Activated naive CD4-positive, alpha-beta T cell treated with anti-CD3 and anti-CD28 coated beads, Interleukin-2, amount 10 ng/mL, durations not matched to agents 7 days and 5 days (primary cell): ENCODE measurements around the gene MPLKIP.
A peak's percentile ranks its signal among the peaks of the same experiment; 100 is the strongest.
"Not testable (repeated sequence)": the region's sequence is repeated elsewhere in the genome, so short reads cannot be mapped to it uniquely, and the experiment has no call there.

Source experiments
- CTCF ChIA-PET: fragments of 350-600 bp; sonication (Branson Sonifier 250); formaldehyde crosslinking; loops from one replicate; lab custom pipeline; 2021; ENCODE audit warnings: antibody characterized with exemption; lab: Charles Lee
- DNase-seq: peaks from one replicate; pipeline ENCODE4 v3.0.0-alpha.2; 2020
- H3K27ac Mint-ChIP-seq: one replicate; pipeline ENCODE4 v1.8.0; 2021; ENCODE audit warnings: mild to moderate bottlenecking, moderate library complexity, mixed read lengths
- H3K27me3 Mint-ChIP-seq: one replicate; pipeline ENCODE4 v1.8.0; 2021; ENCODE audit warnings: mild to moderate bottlenecking, mixed read lengths
- H3K36me3 Mint-ChIP-seq: one replicate; pipeline ENCODE4 v1.8.0; 2021; ENCODE audit warnings: mixed read lengths
- H3K4me1 Mint-ChIP-seq: one replicate; pipeline ENCODE4 v1.8.0; 2021; ENCODE audit warnings: mixed read lengths
- H3K4me3 Mint-ChIP-seq: one replicate; pipeline ENCODE4 v1.8.0; 2021; ENCODE audit warnings: mild to moderate bottlenecking, moderate library complexity, mixed read lengths
- H3K9me3 Mint-ChIP-seq: one replicate; pipeline ENCODE4 v1.8.0; 2021; ENCODE audit warnings: mixed read lengths

MPLKIP gene

DNA sequence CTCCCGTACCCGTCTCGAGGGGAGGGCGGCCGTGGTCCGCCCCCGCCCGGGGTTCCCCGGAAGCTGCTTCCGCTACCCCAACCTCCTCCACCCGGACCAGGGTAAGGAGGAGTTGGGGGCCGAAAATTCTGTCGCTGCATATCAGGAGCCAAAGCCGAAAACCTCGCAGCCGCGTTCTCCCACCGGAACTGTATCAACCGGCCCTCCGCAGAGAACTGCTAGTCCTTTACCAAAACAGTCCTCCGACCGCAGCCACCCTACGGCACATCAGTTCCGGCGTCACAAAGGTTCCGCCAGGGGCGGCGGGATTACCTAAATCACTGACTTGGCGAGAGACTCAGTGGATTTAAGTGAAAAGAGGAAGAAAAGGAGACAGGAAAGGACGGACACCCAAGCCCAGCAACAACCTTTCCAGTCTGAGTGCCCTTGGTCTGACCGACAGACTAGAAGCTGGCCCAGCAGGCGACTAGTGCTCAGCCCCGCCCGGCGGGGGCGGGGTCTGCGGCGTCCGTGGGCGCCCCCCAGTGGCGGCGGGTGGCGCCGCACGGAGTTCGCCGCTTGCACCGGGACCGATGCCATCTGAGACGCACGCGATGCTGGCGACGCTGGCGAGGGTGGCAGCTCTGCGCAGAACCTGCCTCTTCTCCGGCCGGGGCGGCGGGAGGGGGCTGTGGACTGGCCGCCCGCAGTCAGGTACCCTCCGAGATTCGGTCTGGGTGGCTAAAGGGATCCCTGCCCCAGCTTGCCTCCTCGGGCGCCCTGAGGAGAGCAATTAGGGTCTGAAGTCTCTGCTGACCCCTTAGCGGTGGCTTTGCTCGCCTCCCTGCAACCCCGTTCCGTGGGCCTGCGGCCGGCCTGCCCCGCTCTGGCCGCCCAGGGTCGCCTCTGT, at the start of gene MPLKIP, which contains the start of gene SUGCT:
MPLKIP (minus strand) TSS at position 195 of the 889 bp plus-strand sequence; CDS start at position 140, 55 bp downstream.
SUGCT (plus strand) TSS at position 578 of the 889 bp plus-strand sequence.
- peaks cover 23% of the 10 kb centered on the region for H3K4me1 Mint-ChIP-seq

GRCh38 chr7:40182452-40182851, 48.0 kb upstream of the MPLKIP start:
- CTCF ChIA-PET = no interaction called here
- DNase-seq = no peak
- Mint-ChIP-seq H3K9me3 (no peaks in the 10 kb centered on the region), H3K36me3 (no peaks in the 10 kb centered on the region), H3K27me3 (no peaks in the 10 kb centered on the region), H3K27ac (no peak overlapping the region), H3K4me1 (no peaks in the 10 kb centered on the region), H3K4me3 (no peak overlapping the region)

More for the DNA sequence above, at the start of gene MPLKIP, which contains the start of gene SUGCT:
- Mint-ChIP-seq H3K4me3 (peak within 1 kb of the TSS; percentile 92), H3K9me3 (no peaks in the 10 kb centered on the region), H3K27ac (peak within 1 kb of the TSS; percentile 95), H3K27me3 (peaks cover 21% of the 10 kb centered on the region), H3K36me3 (peaks cover 9% of the 10 kb centered on the region)
- CTCF ChIA-PET = interaction anchor here (0.8 to 1.8 kb wide), 4 partner anchors 10 to 402 kb away, joined by 3 to 6 read pairs (median 4); no protein-coding TSS in a partner anchor
- DNase-seq = peak; percentile 87

DNA sequence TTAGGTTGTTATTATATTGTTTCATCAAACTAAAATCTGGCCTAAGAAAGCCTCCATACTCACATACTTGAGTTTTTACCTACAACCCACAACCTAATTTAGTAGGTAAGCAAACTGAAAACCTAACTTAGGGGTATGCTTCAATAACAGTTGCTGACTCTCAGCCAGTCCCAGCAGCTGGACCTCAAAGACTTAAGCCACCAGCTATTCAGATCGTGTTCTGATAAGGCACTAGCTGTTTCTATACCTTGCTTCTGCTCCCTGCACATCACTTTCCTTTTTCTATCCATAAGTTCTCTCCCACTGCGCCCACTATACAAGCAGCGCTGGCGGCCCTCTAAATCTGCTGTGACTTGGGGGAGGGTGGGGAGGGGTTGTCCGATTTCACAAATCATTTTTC, 42.6 kb upstream of the MPLKIP start:
- H3K36me3 Mint-ChIP-seq = no peaks in the 10 kb centered on the region
- CTCF ChIA-PET = no interaction called here
- DNase-seq = no peak
- H3K27me3 Mint-ChIP-seq = no peaks in the 10 kb centered on the region
- no peaks in the 10 kb centered on the region for H3K4me1 Mint-ChIP-seq
- H3K9me3 Mint-ChIP-seq = no peaks in the 10 kb centered on the region
- no peak overlapping the region for H3K27ac Mint-ChIP-seq
- H3K4me3 Mint-ChIP-seq = no peak overlapping the region

DNA sequence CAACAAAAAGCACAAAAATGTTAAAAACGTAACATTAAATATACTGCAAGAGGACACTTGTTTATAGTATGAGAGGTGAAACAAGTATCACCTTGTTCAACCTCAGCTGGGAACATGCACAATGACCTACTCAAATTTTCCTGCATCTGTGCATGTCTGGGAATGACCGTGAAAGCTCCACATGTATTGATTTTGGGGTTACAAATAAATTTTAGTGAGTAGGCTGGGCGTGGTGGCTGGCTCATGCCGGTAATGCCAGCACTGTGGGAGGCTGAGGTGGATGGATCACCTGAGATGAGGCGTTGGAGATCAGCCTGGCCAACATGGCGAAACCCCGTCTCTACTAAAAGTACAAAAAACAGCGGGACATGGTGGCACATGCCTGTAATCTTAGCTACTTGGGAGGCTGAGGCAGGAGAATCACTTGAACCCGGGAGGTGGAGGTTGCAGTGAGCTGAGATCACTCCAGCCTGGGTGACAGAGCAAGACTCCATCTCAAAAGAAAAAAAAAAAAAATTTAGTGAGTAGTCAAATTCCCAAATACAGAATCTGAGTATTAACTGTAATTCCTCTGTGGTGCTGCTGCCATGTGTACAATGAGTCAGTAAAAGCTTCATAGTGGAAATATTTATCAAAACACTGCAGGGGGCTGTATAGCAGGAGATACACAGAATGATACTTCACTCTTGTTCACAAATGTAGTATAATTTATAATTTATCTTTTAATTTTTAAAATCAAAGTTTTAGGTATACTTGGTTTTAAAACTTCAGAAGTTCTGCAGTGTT, 41.5 kb upstream of the MPLKIP start:
- Mint-ChIP-seq H3K9me3 (no peaks in the 10 kb centered on the region), H3K36me3 (no peaks in the 10 kb centered on the region), H3K27me3 (no peaks in the 10 kb centered on the region), H3K4me1 (no peaks in the 10 kb centered on the region), H3K27ac (no peak overlapping the region), H3K4me3 (no peak overlapping the region)
- DNase-seq = no peak
- CTCF ChIA-PET = no interaction called here

GRCh38 chr7:40175256-40175655, 40.8 kb upstream of the MPLKIP start:
- H3K27me3 Mint-ChIP-seq, H3K36me3 Mint-ChIP-seq, H3K27ac Mint-ChIP-seq, H3K4me1 Mint-ChIP-seq, H3K9me3 Mint-ChIP-seq, CTCF ChIA-PET, DNase-seq, H3K4me3 Mint-ChIP-seq: not testable (repeated sequence)

- H3K27ac Mint-ChIP-seq, H3K4me1 Mint-ChIP-seq, CTCF ChIA-PET, H3K9me3 Mint-ChIP-seq, H3K36me3 Mint-ChIP-seq, DNase-seq, H3K27me3 Mint-ChIP-seq, H3K4me3 Mint-ChIP-seq: not testable (repeated sequence)
These were observed 38.7 kb upstream of the MPLKIP start for GRCh38 chr7:40173121-40173520.

DNA sequence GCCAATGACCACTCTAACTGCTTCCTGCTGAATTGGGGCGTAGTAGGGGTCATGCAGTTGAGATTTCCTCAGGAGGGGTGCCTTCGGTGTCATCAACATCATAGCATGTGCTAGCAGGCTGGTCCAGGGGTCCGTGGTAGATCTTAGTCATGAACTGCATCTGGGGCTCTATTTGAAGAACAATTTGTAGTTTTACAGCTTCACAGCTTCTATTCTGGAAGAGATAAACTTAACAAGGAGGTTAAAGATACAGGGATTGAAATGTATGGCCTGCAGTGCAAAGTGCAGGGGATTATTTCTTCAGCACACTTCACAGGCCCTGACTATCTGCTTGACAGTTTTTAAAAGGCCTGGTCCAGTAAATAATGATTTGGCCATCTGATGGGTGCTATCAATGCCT, 33.8 kb upstream of the MPLKIP start:
- H3K4me3 Mint-ChIP-seq, H3K27ac Mint-ChIP-seq: not testable (repeated sequence)

DNA sequence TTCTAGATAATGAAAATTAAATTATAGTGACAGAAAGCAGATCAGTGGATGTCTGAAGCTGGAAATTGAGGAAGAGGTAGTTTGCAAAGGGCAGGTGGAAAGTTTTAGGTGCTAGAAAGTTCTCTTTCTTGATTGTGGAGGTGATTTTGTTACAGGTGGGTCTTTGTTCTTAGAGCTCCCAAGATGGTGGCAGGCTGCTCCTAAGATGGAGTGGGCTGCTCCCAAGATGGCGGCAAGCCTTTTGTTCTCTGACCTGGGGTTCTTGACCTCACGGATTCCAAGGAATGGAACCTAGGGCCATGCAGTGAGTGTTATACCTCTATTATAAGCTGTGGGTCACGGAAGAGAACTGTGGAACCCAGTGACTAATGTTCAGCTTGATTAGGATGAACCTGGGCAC, 32.9 kb upstream of the MPLKIP start:
- CTCF ChIA-PET = no interaction called here
- H3K36me3 Mint-ChIP-seq = no peaks in the 10 kb centered on the region
- H3K4me1 Mint-ChIP-seq = no peaks in the 10 kb centered on the region
- no peaks in the 10 kb centered on the region for H3K9me3 Mint-ChIP-seq
- no peaks in the 10 kb centered on the region for H3K27me3 Mint-ChIP-seq
- no peak overlapping the region for H3K4me3 Mint-ChIP-seq
- no peak overlapping the region for H3K27ac Mint-ChIP-seq
- DNase-seq = no peak

More for the DNA sequence above, 33.8 kb upstream of the MPLKIP start:
- H3K27me3 Mint-ChIP-seq, CTCF ChIA-PET, H3K4me1 Mint-ChIP-seq, H3K36me3 Mint-ChIP-seq, H3K9me3 Mint-ChIP-seq, DNase-seq: not testable (repeated sequence)

DNA sequence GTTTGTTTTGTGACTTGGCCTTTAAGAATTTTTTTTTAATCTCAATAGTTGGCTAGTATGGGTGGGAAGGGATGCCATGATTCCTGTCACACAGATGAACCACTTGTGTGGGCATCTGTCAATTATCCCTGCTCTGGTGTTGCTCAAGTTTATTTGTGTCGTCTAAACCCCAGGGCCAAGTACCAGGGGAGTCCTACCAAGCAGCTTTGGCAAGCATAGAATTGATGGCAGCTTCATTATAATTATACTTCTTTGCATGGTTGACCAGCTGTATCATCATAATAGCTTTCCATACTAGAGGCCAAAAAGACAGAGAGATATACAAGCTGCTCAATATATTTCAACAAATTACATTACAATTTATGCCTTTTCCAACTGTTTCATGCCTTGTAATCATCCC, 30.8 kb upstream of the MPLKIP start:
- no peak overlapping the region for H3K27ac Mint-ChIP-seq
- DNase-seq = no peak
- CTCF ChIA-PET = no interaction called here
- H3K9me3 Mint-ChIP-seq = no peaks in the 10 kb centered on the region
- no peaks in the 10 kb centered on the region for H3K36me3 Mint-ChIP-seq
- no peaks in the 10 kb centered on the region for H3K4me1 Mint-ChIP-seq
- no peaks in the 10 kb centered on the region for H3K27me3 Mint-ChIP-seq
- no peak overlapping the region for H3K4me3 Mint-ChIP-seq

DNA sequence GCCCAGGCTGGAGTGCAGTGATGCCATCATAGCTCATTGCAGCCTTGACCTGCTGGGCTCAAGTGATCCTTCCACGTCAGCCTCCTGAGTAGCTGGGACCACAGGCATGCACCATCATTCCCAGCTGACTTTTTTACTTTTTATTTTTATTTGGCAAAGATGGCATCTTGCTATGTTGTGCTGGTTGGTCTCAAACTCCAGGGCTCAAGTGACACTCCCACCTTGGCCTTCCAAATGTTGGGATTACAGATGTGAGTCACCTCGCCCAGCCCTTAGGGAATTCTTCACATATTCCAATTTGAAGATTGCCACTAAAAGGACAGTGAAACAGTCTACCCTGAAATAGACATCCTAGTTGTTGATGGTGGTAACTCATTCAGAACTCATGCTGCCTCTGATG, 28.1 kb upstream of the MPLKIP start:
- no peak for DNase-seq
- Mint-ChIP-seq H3K4me3 (no peak overlapping the region), H3K9me3 (no peaks in the 10 kb centered on the region), H3K27ac (no peak overlapping the region), H3K36me3 (no peaks in the 10 kb centered on the region), H3K4me1 (no peaks in the 10 kb centered on the region), H3K27me3 (no peaks in the 10 kb centered on the region)
- CTCF ChIA-PET = no interaction called here

DNA sequence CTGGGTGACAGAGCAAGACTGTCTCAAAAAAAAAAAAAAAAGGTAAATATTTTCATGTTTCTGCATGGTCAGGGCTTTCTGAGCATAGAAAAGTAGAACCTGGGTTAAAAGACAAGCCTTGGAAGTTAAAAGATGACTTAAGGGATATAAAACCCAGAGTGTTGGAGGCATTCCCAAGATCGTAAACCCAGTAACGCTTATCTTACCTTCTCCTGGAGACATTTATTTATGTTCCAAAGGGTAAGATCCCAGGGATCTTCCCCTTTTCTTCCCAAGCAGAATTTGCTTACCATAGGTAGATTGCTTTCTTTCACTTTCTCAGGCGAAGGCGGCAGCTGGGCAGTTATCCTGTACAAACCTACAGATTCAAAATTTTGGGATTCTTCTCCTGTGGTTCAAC, 22.6 kb upstream of the MPLKIP start:
- Mint-ChIP-seq H3K4me3 (no peak overlapping the region), H3K4me1 (no peaks in the 10 kb centered on the region), H3K9me3 (no peaks in the 10 kb centered on the region), H3K27me3 (no peaks in the 10 kb centered on the region), H3K27ac (no peak overlapping the region), H3K36me3 (no peaks in the 10 kb centered on the region)
- no peak for DNase-seq
- CTCF ChIA-PET = no interaction called here

- H3K27me3 Mint-ChIP-seq = peaks cover 10% of the 10 kb centered on the region
- no peaks in the 10 kb centered on the region for H3K36me3 Mint-ChIP-seq
- CTCF ChIA-PET = no interaction called here
These were observed 17.1 kb upstream of the MPLKIP start for GRCh38 chr7:40151504-40151903.

GRCh38 chr7:40148671-40149070, 14.2 kb upstream of the MPLKIP start:
- no peaks in the 10 kb centered on the region for H3K36me3 Mint-ChIP-seq
- no peaks in the 10 kb centered on the region for H3K4me1 Mint-ChIP-seq
- H3K9me3 Mint-ChIP-seq = no peaks in the 10 kb centered on the region
- peaks cover 13% of the 10 kb centered on the region for H3K27me3 Mint-ChIP-seq
- no peak for DNase-seq
- CTCF ChIA-PET = no interaction called here
- no peak overlapping the region for H3K27ac Mint-ChIP-seq
- H3K4me3 Mint-ChIP-seq = no peak overlapping the region

More at GRCh38 chr7:40151504-40151903, 17.1 kb upstream of the MPLKIP start:
- Mint-ChIP-seq H3K27ac (no peak overlapping the region), H3K4me3 (no peak overlapping the region), H3K9me3 (no peaks in the 10 kb centered on the region), H3K4me1 (no peaks in the 10 kb centered on the region)
- DNase-seq = no peak

- H3K4me1 Mint-ChIP-seq, DNase-seq, H3K36me3 Mint-ChIP-seq, H3K4me3 Mint-ChIP-seq, CTCF ChIA-PET, H3K9me3 Mint-ChIP-seq, H3K27ac Mint-ChIP-seq: not testable (repeated sequence)
- H3K27me3 Mint-ChIP-seq = peaks cover 13% of the 10 kb centered on the region
These were observed 13.8 kb upstream of the MPLKIP start for GRCh38 chr7:40148247-40148580.
